H1 (cell line): Measurements from ENCODE around the gene PSMC3.

Experiments
- BACH1 ChIP-seq: IDR thresholded peaks from 2 replicates; pipeline ENCODE4 v1.6.1; 2012; ENCODE audit warnings: low read length, improper control_type of control experiment
- CHD1 ChIP-seq: IDR thresholded peaks from 2 replicates; pipeline ENCODE4 v1.6.1; 2012; ENCODE audit warnings: low read depth, low read length, improper control_type of control experiment
- EZH2 ChIP-seq: fragments of 200-600 bp; sonication (generic); IDR thresholded peaks from 2 replicates; pipeline ENCODE4 v1.7.1; 2012; ENCODE audit warnings: low read depth, mild to moderate bottlenecking, moderate library complexity, low read length, inconsistent platforms; ENCODE audit not compliant: severe bottlenecking
- TAF7 ChIP-seq: optimal IDR thresholded peaks from 2 replicates; pipeline ENCODE3; 2011; ENCODE audit warnings: low read depth, mild to moderate bottlenecking, inconsistent platforms, low read length, moderate library complexity, borderline replicate concordance
- TF ChIP-seq, protein P1 (sequence below), 3 experiments: IDR thresholded peaks; 1 replicate in 2 of 3; 2 replicates in 1 of 3; pipeline versions ENCODE4 v1.5.1 to v1.6.1; 2011; ENCODE audit warnings: low read length in 3 of 3, mild to moderate bottlenecking in 3 of 3, inconsistent platforms in 2 of 3, low read depth in 1 of 3, moderate library complexity in 1 of 3; ENCODE audit not compliant: insufficient read depth in 1 of 3; ENCODE audit errors: control extremely low read depth in 1 of 3

DNA sequence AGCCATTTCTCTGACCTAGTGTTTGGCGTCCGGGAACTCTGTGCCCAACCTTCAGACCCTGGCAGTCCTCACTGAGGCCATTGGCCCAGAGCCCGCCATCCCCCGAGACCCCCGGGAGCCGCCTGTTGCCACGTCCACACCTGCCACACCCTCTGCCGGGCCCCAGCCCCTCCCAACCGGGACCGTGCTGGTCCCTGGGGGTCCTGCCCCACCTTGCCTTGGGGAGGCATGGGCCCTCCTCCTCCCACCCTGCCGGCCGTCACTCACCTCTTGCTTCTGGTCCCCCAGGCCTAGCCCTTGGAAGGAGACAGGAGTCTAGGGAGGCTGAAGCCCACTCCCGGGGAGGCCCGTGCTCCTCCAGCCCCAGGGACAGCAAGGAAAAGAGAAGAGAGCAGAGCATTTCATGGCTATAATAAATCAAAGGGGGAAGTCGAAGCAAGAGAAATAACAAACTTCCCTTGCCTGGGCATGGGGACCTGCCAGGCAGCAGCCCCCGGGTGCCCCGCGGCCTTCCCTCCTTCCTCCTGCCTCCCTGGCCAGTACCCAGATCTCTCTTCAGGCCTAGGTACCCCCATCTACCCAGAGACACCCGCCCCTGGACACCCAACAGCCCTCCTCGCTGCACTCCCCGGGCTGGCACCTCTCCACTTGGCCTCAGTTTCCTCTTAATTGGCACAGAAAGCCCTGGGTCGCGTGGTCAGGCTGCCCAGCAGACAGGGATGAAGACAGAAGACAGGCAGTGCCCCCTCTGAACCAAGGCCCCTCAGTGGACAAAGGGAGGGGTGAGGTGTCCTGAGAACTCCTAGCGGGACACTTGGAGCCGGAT is 30.8 kb downstream of the PSMC3 start:
- TF ChIP-seq, protein P1, sequence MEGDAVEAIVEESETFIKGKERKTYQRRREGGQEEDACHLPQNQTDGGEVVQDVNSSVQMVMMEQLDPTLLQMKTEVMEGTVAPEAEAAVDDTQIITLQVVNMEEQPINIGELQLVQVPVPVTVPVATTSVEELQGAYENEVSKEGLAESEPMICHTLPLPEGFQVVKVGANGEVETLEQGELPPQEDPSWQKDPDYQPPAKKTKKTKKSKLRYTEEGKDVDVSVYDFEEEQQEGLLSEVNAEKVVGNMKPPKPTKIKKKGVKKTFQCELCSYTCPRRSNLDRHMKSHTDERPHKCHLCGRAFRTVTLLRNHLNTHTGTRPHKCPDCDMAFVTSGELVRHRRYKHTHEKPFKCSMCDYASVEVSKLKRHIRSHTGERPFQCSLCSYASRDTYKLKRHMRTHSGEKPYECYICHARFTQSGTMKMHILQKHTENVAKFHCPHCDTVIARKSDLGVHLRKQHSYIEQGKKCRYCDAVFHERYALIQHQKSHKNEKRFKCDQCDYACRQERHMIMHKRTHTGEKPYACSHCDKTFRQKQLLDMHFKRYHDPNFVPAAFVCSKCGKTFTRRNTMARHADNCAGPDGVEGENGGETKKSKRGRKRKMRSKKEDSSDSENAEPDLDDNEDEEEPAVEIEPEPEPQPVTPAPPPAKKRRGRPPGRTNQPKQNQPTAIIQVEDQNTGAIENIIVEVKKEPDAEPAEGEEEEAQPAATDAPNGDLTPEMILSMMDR (IDR thresholded peaks at IDR 0.05; ENCODE audit: control extremely low read depth in 1 of 3, insufficient read depth in 1 of 3, low read depth in 1 of 3, low read length in 3 of 3): no peak
- TF ChIP-seq CHD1 (no peak), EZH2 (no peak), BACH1 (no peak), TAF7 (no peak)
